IPS-18a (cell line): ENCODE results near the gene KLK4.

ENCODE experiments used
- H3K27ac ChIP-seq: one replicate; pipeline ENCODE4 v1.5.1; 2013; ENCODE audit warnings: low read length
- H3K27me3 ChIP-seq: one replicate; pipeline ENCODE4 v1.6.1; 2013; ENCODE audit warnings: mild to moderate bottlenecking, low read length; ENCODE audit not compliant: control insufficient read depth, insufficient read depth
- H3K36me3 ChIP-seq: one replicate; pipeline ENCODE4 v1.6.1; 2013; ENCODE audit warnings: low read depth, low read length; ENCODE audit not compliant: control insufficient read depth
- H3K4me1 ChIP-seq: one replicate; pipeline ENCODE4 v1.6.1; 2013; ENCODE audit warnings: low read depth, low read length; ENCODE audit not compliant: control insufficient read depth
- H3K4me3 ChIP-seq: one replicate; pipeline ENCODE4 v1.5.1; 2013; ENCODE audit warnings: low read length
- H3K9ac ChIP-seq: one replicate; pipeline ENCODE4 v1.6.1; 2013; ENCODE audit warnings: mild to moderate bottlenecking, low read length, moderate library complexity
- H3K9me3 ChIP-seq: one replicate; pipeline ENCODE4 v1.6.1; 2013; ENCODE audit warnings: low read depth, low read length; ENCODE audit not compliant: control insufficient read depth

The KLK4 gene

GRCh38 chr19:50912102-50912599, 956 bp upstream of the KLK4 start:
- H3K4me3 ChIP-seq, result no peak overlapping the region
- H3K9me3 ChIP-seq, result no peaks in the 10 kb centered on the region
- peaks cover 54% of the 10 kb centered on the region for H3K27me3 ChIP-seq

GRCh38 chr19:50910722-50911121, 473 bp downstream of the KLK4 start:
- Histone ChIP-seq H3K4me1 (no peaks in the 10 kb centered on the region), H3K27me3 (peaks cover 54% of the 10 kb centered on the region), H3K27ac (no peak overlapping the region), H3K4me3 (no peak overlapping the region), H3K9ac (no peak overlapping the region), H3K36me3 (no peaks in the 10 kb centered on the region), H3K9me3 (no peaks in the 10 kb centered on the region)

More at GRCh38 chr19:50912102-50912599, 956 bp upstream of the KLK4 start:
- Histone ChIP-seq H3K36me3 (no peaks in the 10 kb centered on the region), H3K4me1 (no peaks in the 10 kb centered on the region), H3K9ac (no peak overlapping the region), H3K27ac (no peak overlapping the region)

- H3K27me3 ChIP-seq, result peaks cover 48% of the 10 kb centered on the region
- no peaks in the 10 kb centered on the region for H3K36me3 ChIP-seq
- H3K4me1 ChIP-seq, result no peaks in the 10 kb centered on the region
- no peak overlapping the region for H3K9ac ChIP-seq
- no peak overlapping the region for H3K27ac ChIP-seq
- no peaks in the 10 kb centered on the region for H3K9me3 ChIP-seq
- peak overlapping the region; percentile 58 for H3K4me3 ChIP-seq
Measured at GRCh38 chr19:50909240-50910070, 1.7 kb downstream of the KLK4 start.

- Histone ChIP-seq H3K4me1 (no peaks in the 10 kb centered on the region), H3K9ac (no peak overlapping the region), H3K27me3 (peaks cover 42% of the 10 kb centered on the region), H3K36me3 (no peaks in the 10 kb centered on the region), H3K4me3 (no peak overlapping the region), H3K9me3 (no peaks in the 10 kb centered on the region), H3K27ac (no peak overlapping the region)
Measured at GRCh38 chr19:50908336-50908735, 2.9 kb downstream of the KLK4 start.

GRCh38 chr19:50906217-50906616, 5.0 kb downstream of the KLK4 start:
- Histone ChIP-seq H3K9ac (no peak overlapping the region), H3K4me1 (no peaks in the 10 kb centered on the region), H3K36me3 (no peaks in the 10 kb centered on the region), H3K27ac (no peak overlapping the region), H3K4me3 (no peak overlapping the region), H3K27me3 (peaks cover 21% of the 10 kb centered on the region), H3K9me3 (no peaks in the 10 kb centered on the region)

GRCh38 chr19:50902640-50903039, 8.6 kb downstream of the KLK4 start:
- Histone ChIP-seq H3K9ac (no peak overlapping the region), H3K36me3 (no peaks in the 10 kb centered on the region), H3K27me3 (no peaks in the 10 kb centered on the region), H3K4me3 (no peak overlapping the region), H3K27ac (no peak overlapping the region), H3K4me1 (no peaks in the 10 kb centered on the region), H3K9me3 (no peaks in the 10 kb centered on the region)

- H3K4me3 ChIP-seq, result no peak overlapping the region
Measured at GRCh38 chr19:50899569-50899968, 11.6 kb downstream of the KLK4 start.

GRCh38 chr19:50898018-50898417, 13.2 kb downstream of the KLK4 start:
- Histone ChIP-seq H3K27ac (no peak overlapping the region), H3K9ac (no peak overlapping the region), H3K9me3 (peaks cover 2% of the 10 kb centered on the region), H3K36me3 (no peaks in the 10 kb centered on the region), H3K4me1 (no peaks in the 10 kb centered on the region), H3K4me3 (no peak overlapping the region), H3K27me3 (no peaks in the 10 kb centered on the region)

More at GRCh38 chr19:50899569-50899968, 11.6 kb downstream of the KLK4 start:
- H3K27me3 ChIP-seq, result no peaks in the 10 kb centered on the region
- H3K36me3 ChIP-seq, result no peaks in the 10 kb centered on the region
- no peak overlapping the region for H3K9ac ChIP-seq
- H3K9me3 ChIP-seq, result no peaks in the 10 kb centered on the region
- no peak overlapping the region for H3K27ac ChIP-seq
- H3K4me1 ChIP-seq, result no peaks in the 10 kb centered on the region

DNA sequence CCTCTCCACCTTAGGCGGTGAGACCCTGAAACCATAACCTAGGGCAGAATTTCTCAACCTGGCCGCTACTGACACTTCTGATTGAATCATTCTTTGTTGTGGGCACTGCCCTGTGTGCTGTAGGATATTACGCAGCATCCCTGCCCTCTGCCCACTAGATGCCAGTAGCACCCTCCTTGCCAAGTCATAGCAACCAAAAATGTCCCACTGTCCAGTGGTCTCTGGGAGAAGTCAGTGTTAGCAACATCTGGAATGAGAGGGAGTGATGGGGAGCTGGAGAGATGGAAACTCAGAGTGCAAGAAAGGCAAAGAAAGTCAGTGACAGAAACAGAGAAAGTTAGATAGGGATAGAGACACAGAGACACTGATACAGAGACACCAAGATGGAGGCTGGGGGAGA, 13.6 kb downstream of the KLK4 start:
- Histone ChIP-seq H3K4me1 (no peaks in the 10 kb centered on the region), H3K36me3 (no peaks in the 10 kb centered on the region), H3K27ac (no peak overlapping the region), H3K27me3 (no peaks in the 10 kb centered on the region), H3K4me3 (no peak overlapping the region), H3K9me3 (peaks cover 4% of the 10 kb centered on the region), H3K9ac (no peak overlapping the region)

GRCh38 chr19:50897191-50897607, 14.0 kb downstream of the KLK4 start:
- Histone ChIP-seq H3K9me3 (peaks cover 4% of the 10 kb centered on the region), H3K27ac (no peak overlapping the region), H3K27me3 (no peaks in the 10 kb centered on the region), H3K36me3 (no peaks in the 10 kb centered on the region), H3K4me1 (no peaks in the 10 kb centered on the region), H3K9ac (no peak overlapping the region), H3K4me3 (no peak overlapping the region)

GRCh38 chr19:50896591-50897190, 14.5 kb downstream of the KLK4 start:
- no peaks in the 10 kb centered on the region for H3K27me3 ChIP-seq
- no peak overlapping the region for H3K9ac ChIP-seq

More at GRCh38 chr19:50896591-50897190, 14.5 kb downstream of the KLK4 start:
- Histone ChIP-seq H3K36me3 (no peaks in the 10 kb centered on the region), H3K9me3 (peaks cover 4% of the 10 kb centered on the region), H3K4me1 (no peaks in the 10 kb centered on the region), H3K4me3 (no peak overlapping the region), H3K27ac (no peak overlapping the region)
